ENCODE results near the gene TCF3.

- TF ChIP-seq SUZ12 (IDR thresholded peaks at IDR 0.05; ENCODE audit: extremely low read depth, insufficient read depth, insufficient read length) = no peak
- TF ChIP-seq YY1 (IDR thresholded peaks at IDR 0.05; ENCODE audit: insufficient read depth, insufficient read length) = no peak
These were observed 13.2 kb upstream of the TCF3 start for GRCh38 chr19:1665565-1666047.
